ENCODE measurements around the gene SLC6A17.

Gene SLC6A17

GRCh38 chr1:110111081-110111480 lies 39.2 kb upstream of the SLC6A17 start:
- Histone ChIP-seq H3K27me3 (ENCODE audit: insufficient read depth, poor library complexity, severe bottlenecking) (peaks cover 12% of the 10 kb centered on the region), H3K27ac (replicated peaks) (no peak overlapping the region)
- TF ChIP-seq SPI1 (IDR thresholded peaks at IDR 0.05; ENCODE audit: borderline replicate concordance, low read depth) (no peak), POLR2AphosphoS5 (IDR thresholded peaks at IDR 0.05; ENCODE audit: low read depth) (no peak), GABPA (IDR thresholded peaks at IDR 0.05; ENCODE audit: low read depth) (no peak), REST (IDR thresholded peaks at IDR 0.05; ENCODE audit: insufficient replicate concordance, low read depth) (no peak), CTCF (IDR thresholded peaks at IDR 0.05; ENCODE audit: insufficient read depth, low read length) (no peak)

GRCh38 chr1:110112143-110112542 lies 38.2 kb upstream of the SLC6A17 start, which contains the start of gene UBL4B:
UBL4B (plus strand) TSS chr1:110112443; CDS start chr1:110112535, 92 bp downstream.
- DNase-seq (ENCODE audit: low read depth in 1 of 2, low spot score in 1 of 2): no peak
- H3K27ac ChIP-seq (replicated peaks): no peak within 1 kb of the TSS
- peaks cover 18% of the 10 kb centered on the region for H3K27me3 ChIP-seq (ENCODE audit: insufficient read depth, poor library complexity, severe bottlenecking)
- no peak within 1 kb of the TSS for H3K4me3 ChIP-seq (replicated peaks; ENCODE audit: insufficient read depth, low read length)
- TF ChIP-seq GABPA (IDR thresholded peaks at IDR 0.05; ENCODE audit: low read depth): no peak
- no peak for TF ChIP-seq SPI1 (IDR thresholded peaks at IDR 0.05; ENCODE audit: borderline replicate concordance, low read depth)
- no peak for TF ChIP-seq CTCF (IDR thresholded peaks at IDR 0.05; ENCODE audit: insufficient read depth, low read length)
- TF ChIP-seq POLR2AphosphoS5 (IDR thresholded peaks at IDR 0.05; ENCODE audit: low read depth): no peak
- no peak for TF ChIP-seq REST (IDR thresholded peaks at IDR 0.05; ENCODE audit: insufficient replicate concordance, low read depth)

More at GRCh38 chr1:110111081-110111480, 39.2 kb upstream of the SLC6A17 start:
- H3K4me3 ChIP-seq (replicated peaks; ENCODE audit: insufficient read depth, low read length): no peak overlapping the region
- DNase-seq (ENCODE audit: low read depth in 1 of 2, low spot score in 1 of 2): no peak

GRCh38 chr1:110112656-110113055 lies 37.6 kb upstream of the SLC6A17 start:
- DNase-seq (ENCODE audit: low read depth in 1 of 2, low spot score in 1 of 2): no peak
- Histone ChIP-seq H3K27ac (replicated peaks) (no peak overlapping the region), H3K4me3 (replicated peaks; ENCODE audit: insufficient read depth, low read length) (no peak overlapping the region), H3K27me3 (ENCODE audit: insufficient read depth, poor library complexity, severe bottlenecking) (peaks cover 18% of the 10 kb centered on the region)
- TF ChIP-seq POLR2AphosphoS5 (IDR thresholded peaks at IDR 0.05; ENCODE audit: low read depth) (no peak), SPI1 (IDR thresholded peaks at IDR 0.05; ENCODE audit: borderline replicate concordance, low read depth) (no peak), GABPA (IDR thresholded peaks at IDR 0.05; ENCODE audit: low read depth) (no peak), REST (IDR thresholded peaks at IDR 0.05; ENCODE audit: insufficient replicate concordance, low read depth) (no peak), CTCF (IDR thresholded peaks at IDR 0.05; ENCODE audit: insufficient read depth, low read length) (no peak)
